ENCODE results near the gene TAF15.
A peak's percentile ranks its signal among the peaks of the same experiment; 100 is the strongest.

Gene TAF15

GRCh38 chr17:35811759-35812158 lies 2.5 kb downstream of the TAF15 start:
- Histone ChIP-seq H3K27ac (ENCODE audit: low read depth, low read length) (no peak overlapping the region), H3K9me3 (ENCODE audit: control insufficient read depth in 5 of 5, low read length in 5 of 5) (no peaks in the 10 kb centered on the region), H3K4me3 (ENCODE audit: low read depth in 1 of 5, low read length in 5 of 5) (no peak overlapping the region), H3K9ac (ENCODE audit: low read length in 5 of 5) (no peak overlapping the region), H3K36me3 (ENCODE audit: control insufficient read depth in 5 of 5, insufficient read depth in 5 of 5, low read length in 5 of 5) (peaks cover 0 to 4% (median 0%) of the 10 kb centered on the region in 5 donors), H3K27me3 (ENCODE audit: control insufficient read depth in 5 of 5, insufficient read depth in 4 of 5, low read length in 5 of 5) (no peaks in the 10 kb centered on the region), H3K4me1 (ENCODE audit: control insufficient read depth in 5 of 5, insufficient read depth in 5 of 5, low read length in 5 of 5) (peaks cover 5 to 51% (median 38%) of the 10 kb centered on the region in 5 donors)

- peaks cover 0 to 4% (median under 1%) of the 10 kb centered on the region in 5 donors for H3K36me3 ChIP-seq (ENCODE audit: control insufficient read depth in 5 of 5, insufficient read depth in 5 of 5, low read length in 5 of 5)
- H3K9me3 ChIP-seq (ENCODE audit: control insufficient read depth in 5 of 5, low read length in 5 of 5): no peaks in the 10 kb centered on the region
- no peak overlapping the region for H3K9ac ChIP-seq (ENCODE audit: low read length in 5 of 5)
- H3K27ac ChIP-seq (ENCODE audit: low read depth, low read length): no peak overlapping the region
- H3K4me3 ChIP-seq (ENCODE audit: low read depth in 1 of 5, low read length in 5 of 5): no peak overlapping the region
- H3K27me3 ChIP-seq (ENCODE audit: control insufficient read depth in 5 of 5, insufficient read depth in 4 of 5, low read length in 5 of 5): no peaks in the 10 kb centered on the region
- H3K4me1 ChIP-seq (ENCODE audit: control insufficient read depth in 5 of 5, insufficient read depth in 5 of 5, low read length in 5 of 5): peaks cover 5 to 56% (median 41%) of the 10 kb centered on the region in 5 donors
These were observed 3.2 kb downstream of the TAF15 start for GRCh38 chr17:35812456-35812855.

GRCh38 chr17:35816723-35817122 lies 7.4 kb downstream of the TAF15 start:
- Histone ChIP-seq H3K9ac (ENCODE audit: low read length in 5 of 5) (no peak overlapping the region), H3K9me3 (ENCODE audit: control insufficient read depth in 5 of 5, low read length in 5 of 5) (no peaks in the 10 kb centered on the region), H3K36me3 (ENCODE audit: control insufficient read depth in 5 of 5, insufficient read depth in 5 of 5, low read length in 5 of 5) (peaks cover 11 to 29% (median 24%) of the 10 kb centered on the region in 5 donors), H3K27me3 (ENCODE audit: control insufficient read depth in 5 of 5, insufficient read depth in 4 of 5, low read length in 5 of 5) (no peaks in the 10 kb centered on the region), H3K4me1 (ENCODE audit: control insufficient read depth in 5 of 5, insufficient read depth in 5 of 5, low read length in 5 of 5) (peaks cover 0 to 30% (median 16%) of the 10 kb centered on the region in 5 donors), H3K4me3 (ENCODE audit: low read depth in 1 of 5, low read length in 5 of 5) (no peak overlapping the region), H3K27ac (ENCODE audit: low read depth, low read length) (no peak overlapping the region)

GRCh38 chr17:35817196-35817595 lies 7.9 kb downstream of the TAF15 start:
- H3K4me3 ChIP-seq (ENCODE audit: low read depth in 1 of 5, low read length in 5 of 5): no peak overlapping the region
- peaks cover 0 to 25% (median 11%) of the 10 kb centered on the region in 5 donors for H3K4me1 ChIP-seq (ENCODE audit: control insufficient read depth in 5 of 5, insufficient read depth in 5 of 5, low read length in 5 of 5)
- no peaks in the 10 kb centered on the region for H3K27me3 ChIP-seq (ENCODE audit: control insufficient read depth in 5 of 5, insufficient read depth in 4 of 5, low read length in 5 of 5)
- H3K9me3 ChIP-seq (ENCODE audit: control insufficient read depth in 5 of 5, low read length in 5 of 5): no peaks in the 10 kb centered on the region
- peaks cover 12 to 33% (median 24%) of the 10 kb centered on the region in 5 donors for H3K36me3 ChIP-seq (ENCODE audit: control insufficient read depth in 5 of 5, insufficient read depth in 5 of 5, low read length in 5 of 5)
- H3K27ac ChIP-seq (ENCODE audit: low read depth, low read length): no peak overlapping the region
- no peak overlapping the region for H3K9ac ChIP-seq (ENCODE audit: low read length in 5 of 5)

GRCh38 chr17:35819455-35819854 lies 10.2 kb downstream of the TAF15 start:
- Histone ChIP-seq H3K4me1 (ENCODE audit: control insufficient read depth in 5 of 5, insufficient read depth in 5 of 5, low read length in 5 of 5) (peaks cover 0 to 24% (median 11%) of the 10 kb centered on the region in 5 donors), H3K9me3 (ENCODE audit: control insufficient read depth in 5 of 5, low read length in 5 of 5) (no peaks in the 10 kb centered on the region), H3K36me3 (ENCODE audit: control insufficient read depth in 5 of 5, insufficient read depth in 5 of 5, low read length in 5 of 5) (peaks cover 31 to 54% (median 41%) of the 10 kb centered on the region in 5 donors), H3K27ac (ENCODE audit: low read depth, low read length) (no peak overlapping the region), H3K9ac (ENCODE audit: low read length in 5 of 5) (no peak overlapping the region), H3K4me3 (ENCODE audit: low read depth in 1 of 5, low read length in 5 of 5) (no peak overlapping the region), H3K27me3 (ENCODE audit: control insufficient read depth in 5 of 5, insufficient read depth in 4 of 5, low read length in 5 of 5) (no peaks in the 10 kb centered on the region)

GRCh38 chr17:35821308-35821707 lies 12.0 kb downstream of the TAF15 start:
- Histone ChIP-seq H3K4me1 (ENCODE audit: control insufficient read depth in 5 of 5, insufficient read depth in 5 of 5, low read length in 5 of 5) (peaks cover 0 to 6% (median 5%) of the 10 kb centered on the region in 5 donors), H3K27ac (ENCODE audit: low read depth, low read length) (no peak overlapping the region), H3K36me3 (ENCODE audit: control insufficient read depth in 5 of 5, insufficient read depth in 5 of 5, low read length in 5 of 5) (peaks cover 42 to 71% (median 56%) of the 10 kb centered on the region in 5 donors), H3K9me3 (ENCODE audit: control insufficient read depth in 5 of 5, low read length in 5 of 5) (no peaks in the 10 kb centered on the region), H3K4me3 (ENCODE audit: low read depth in 1 of 5, low read length in 5 of 5) (no peak overlapping the region), H3K27me3 (ENCODE audit: control insufficient read depth in 5 of 5, insufficient read depth in 4 of 5, low read length in 5 of 5) (no peaks in the 10 kb centered on the region), H3K9ac (ENCODE audit: low read length in 5 of 5) (no peak overlapping the region)

- Histone ChIP-seq H3K36me3 (ENCODE audit: control insufficient read depth in 5 of 5, insufficient read depth in 5 of 5, low read length in 5 of 5) (peaks cover 49 to 71% (median 51%) of the 10 kb centered on the region in 5 donors), H3K4me3 (ENCODE audit: low read depth in 1 of 5, low read length in 5 of 5) (no peak overlapping the region), H3K27ac (ENCODE audit: low read depth, low read length) (no peak overlapping the region), H3K9ac (ENCODE audit: low read length in 5 of 5) (peak overlapping the region in 1 of 5 donors; percentile 15), H3K4me1 (ENCODE audit: control insufficient read depth in 5 of 5, insufficient read depth in 5 of 5, low read length in 5 of 5) (no peaks in the 10 kb centered on the region), H3K27me3 (ENCODE audit: control insufficient read depth in 5 of 5, insufficient read depth in 4 of 5, low read length in 5 of 5) (no peaks in the 10 kb centered on the region), H3K9me3 (ENCODE audit: control insufficient read depth in 5 of 5, low read length in 5 of 5) (no peaks in the 10 kb centered on the region)
These were observed 15.9 kb downstream of the TAF15 start for GRCh38 chr17:35825206-35825605.

GRCh38 chr17:35841101-35841500 lies 31.8 kb downstream of the TAF15 start:
- Histone ChIP-seq H3K9ac (ENCODE audit: low read length in 5 of 5) (no peak overlapping the region), H3K36me3 (ENCODE audit: control insufficient read depth in 5 of 5, insufficient read depth in 5 of 5, low read length in 5 of 5) (peaks cover 41 to 95% (median 83%) of the 10 kb centered on the region in 5 donors), H3K27ac (ENCODE audit: low read depth, low read length) (no peak overlapping the region), H3K4me3 (ENCODE audit: low read depth in 1 of 5, low read length in 5 of 5) (no peak overlapping the region), H3K9me3 (ENCODE audit: control insufficient read depth in 5 of 5, low read length in 5 of 5) (no peaks in the 10 kb centered on the region), H3K27me3 (ENCODE audit: control insufficient read depth in 5 of 5, insufficient read depth in 4 of 5, low read length in 5 of 5) (no peaks in the 10 kb centered on the region), H3K4me1 (ENCODE audit: control insufficient read depth in 5 of 5, insufficient read depth in 5 of 5, low read length in 5 of 5) (peaks cover 0 to 1% (median 0%) of the 10 kb centered on the region in 5 donors)

GRCh38 chr17:35841505-35841904 lies 32.2 kb downstream of the TAF15 start:
- Histone ChIP-seq H3K4me3 (ENCODE audit: low read depth in 1 of 5, low read length in 5 of 5) (no peak overlapping the region), H3K27ac (ENCODE audit: low read depth, low read length) (no peak overlapping the region), H3K27me3 (ENCODE audit: control insufficient read depth in 5 of 5, insufficient read depth in 4 of 5, low read length in 5 of 5) (no peaks in the 10 kb centered on the region), H3K9me3 (ENCODE audit: control insufficient read depth in 5 of 5, low read length in 5 of 5) (no peaks in the 10 kb centered on the region), H3K36me3 (ENCODE audit: control insufficient read depth in 5 of 5, insufficient read depth in 5 of 5, low read length in 5 of 5) (peaks cover 41 to 92% (median 83%) of the 10 kb centered on the region in 5 donors), H3K4me1 (ENCODE audit: control insufficient read depth in 5 of 5, insufficient read depth in 5 of 5, low read length in 5 of 5) (peaks cover 0 to 3% (median 0%) of the 10 kb centered on the region in 5 donors), H3K9ac (ENCODE audit: low read length in 5 of 5) (no peak overlapping the region)

GRCh38 chr17:35842239-35842638 lies 33.0 kb downstream of the TAF15 start:
- H3K9me3 ChIP-seq (ENCODE audit: control insufficient read depth in 5 of 5, low read length in 5 of 5): no peaks in the 10 kb centered on the region
- no peaks in the 10 kb centered on the region for H3K27me3 ChIP-seq (ENCODE audit: control insufficient read depth in 5 of 5, insufficient read depth in 4 of 5, low read length in 5 of 5)
- H3K9ac ChIP-seq (ENCODE audit: low read length in 5 of 5): no peak overlapping the region
- peaks cover 45 to 90% (median 81%) of the 10 kb centered on the region in 5 donors for H3K36me3 ChIP-seq (ENCODE audit: control insufficient read depth in 5 of 5, insufficient read depth in 5 of 5, low read length in 5 of 5)
- H3K27ac ChIP-seq (ENCODE audit: low read depth, low read length): no peak overlapping the region
- H3K4me1 ChIP-seq (ENCODE audit: control insufficient read depth in 5 of 5, insufficient read depth in 5 of 5, low read length in 5 of 5): peaks cover 0 to 4% (median 0%) of the 10 kb centered on the region in 5 donors
- no peak overlapping the region for H3K4me3 ChIP-seq (ENCODE audit: low read depth in 1 of 5, low read length in 5 of 5)

Data from subcutaneous abdominal adipose tissue (tissue), 5 donors.